ENCODE results near the gene RBM33. TPM values are rescaled to one million over a fixed set of nuclear protein-coding genes. Genes with fewer than 3 reads are reported as not detected.

RBM33 gene
- total and polyA plus RNA-seq, 2 of the 13 experiments (the other 11 are each of a cell fraction or from before 2014, with no cell fraction given), result 12.4 to 28.9 TPM

DNA sequence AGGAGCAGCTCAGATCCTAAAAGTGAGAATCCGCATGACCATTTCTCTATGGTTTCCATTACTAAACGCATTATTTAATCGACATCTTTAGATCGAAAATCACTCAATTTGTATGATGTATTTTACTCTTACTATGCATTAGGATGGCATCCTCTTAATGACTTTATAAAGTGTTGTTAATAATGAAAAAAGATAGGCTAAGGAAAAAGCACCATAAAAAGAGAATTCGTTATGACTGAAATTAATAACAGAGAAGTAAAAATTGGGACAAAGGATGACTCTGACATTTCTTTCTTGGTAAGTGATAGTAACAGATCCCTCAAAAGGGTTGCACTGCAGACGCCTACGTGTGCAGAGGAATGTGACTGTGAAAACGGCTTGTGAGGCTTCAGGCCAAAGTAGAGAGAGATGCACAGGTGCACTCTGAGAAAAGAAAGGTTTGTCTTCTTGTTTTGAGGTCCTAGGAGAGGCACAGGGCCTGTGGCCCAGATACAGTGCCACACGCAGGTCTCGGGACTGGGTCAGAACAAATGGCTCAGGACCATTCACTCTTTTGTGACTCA, 23.0 kb upstream of the RBM33 start (continued):
- TF ChIP-seq, protein P1, sequence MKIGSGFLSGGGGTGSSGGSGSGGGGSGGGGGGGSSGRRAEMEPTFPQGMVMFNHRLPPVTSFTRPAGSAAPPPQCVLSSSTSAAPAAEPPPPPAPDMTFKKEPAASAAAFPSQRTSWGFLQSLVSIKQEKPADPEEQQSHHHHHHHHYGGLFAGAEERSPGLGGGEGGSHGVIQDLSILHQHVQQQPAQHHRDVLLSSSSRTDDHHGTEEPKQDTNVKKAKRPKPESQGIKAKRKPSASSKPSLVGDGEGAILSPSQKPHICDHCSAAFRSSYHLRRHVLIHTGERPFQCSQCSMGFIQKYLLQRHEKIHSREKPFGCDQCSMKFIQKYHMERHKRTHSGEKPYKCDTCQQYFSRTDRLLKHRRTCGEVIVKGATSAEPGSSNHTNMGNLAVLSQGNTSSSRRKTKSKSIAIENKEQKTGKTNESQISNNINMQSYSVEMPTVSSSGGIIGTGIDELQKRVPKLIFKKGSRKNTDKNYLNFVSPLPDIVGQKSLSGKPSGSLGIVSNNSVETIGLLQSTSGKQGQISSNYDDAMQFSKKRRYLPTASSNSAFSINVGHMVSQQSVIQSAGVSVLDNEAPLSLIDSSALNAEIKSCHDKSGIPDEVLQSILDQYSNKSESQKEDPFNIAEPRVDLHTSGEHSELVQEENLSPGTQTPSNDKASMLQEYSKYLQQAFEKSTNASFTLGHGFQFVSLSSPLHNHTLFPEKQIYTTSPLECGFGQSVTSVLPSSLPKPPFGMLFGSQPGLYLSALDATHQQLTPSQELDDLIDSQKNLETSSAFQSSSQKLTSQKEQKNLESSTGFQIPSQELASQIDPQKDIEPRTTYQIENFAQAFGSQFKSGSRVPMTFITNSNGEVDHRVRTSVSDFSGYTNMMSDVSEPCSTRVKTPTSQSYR (CRISPR knock-in tag; IDR thresholded peaks at IDR 0.05; ENCODE audit: borderline replicate concordance), result no peak
- no peak for TF ChIP-seq STAG1 (CRISPR knock-in tag; IDR thresholded peaks at IDR 0.05)
- no peak for TF ChIP-seq NFKBIZ (CRISPR knock-in tag; IDR thresholded peaks at IDR 0.05)
- no peak for TF ChIP-seq SP2 (CRISPR knock-in tag; IDR thresholded peaks at IDR 0.05)
- TF ChIP-seq, protein P2, sequence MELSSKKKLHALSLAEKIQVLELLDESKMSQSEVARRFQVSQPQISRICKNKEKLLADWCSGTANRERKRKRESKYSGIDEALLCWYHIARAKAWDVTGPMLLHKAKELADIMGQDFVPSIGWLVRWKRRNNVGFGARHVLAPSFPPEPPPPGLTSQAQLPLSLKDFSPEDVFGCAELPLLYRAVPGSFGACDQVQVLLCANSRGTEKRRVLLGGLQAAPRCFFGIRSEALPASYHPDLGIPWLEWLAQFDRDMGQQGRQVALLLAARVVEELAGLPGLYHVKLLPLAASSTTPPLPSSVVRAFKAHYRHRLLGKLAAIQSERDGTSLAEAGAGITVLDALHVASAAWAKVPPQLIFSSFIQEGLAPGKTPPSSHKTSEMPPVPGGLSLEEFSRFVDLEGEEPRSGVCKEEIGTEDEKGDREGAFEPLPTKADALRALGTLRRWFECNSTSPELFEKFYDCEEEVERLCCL (CRISPR knock-in tag; IDR thresholded peaks at IDR 0.05; ENCODE audit: borderline replicate concordance), result no peak
- TF ChIP-seq POLR2AphosphoS5 (IDR thresholded peaks at IDR 0.05; ENCODE audit: low read depth, low read length), result no peak
- TF ChIP-seq MAFG (CRISPR knock-in tag; IDR thresholded peaks at IDR 0.05), result no peak
- no peak for TF ChIP-seq ZNF383 (CRISPR knock-in tag; IDR thresholded peaks at IDR 0.05; ENCODE audit: borderline replicate concordance)
- TF ChIP-seq DNMT3B (CRISPR knock-in tag; conservative IDR thresholded peaks at IDR 0.05), result no peak
- TF ChIP-seq, protein P3, sequence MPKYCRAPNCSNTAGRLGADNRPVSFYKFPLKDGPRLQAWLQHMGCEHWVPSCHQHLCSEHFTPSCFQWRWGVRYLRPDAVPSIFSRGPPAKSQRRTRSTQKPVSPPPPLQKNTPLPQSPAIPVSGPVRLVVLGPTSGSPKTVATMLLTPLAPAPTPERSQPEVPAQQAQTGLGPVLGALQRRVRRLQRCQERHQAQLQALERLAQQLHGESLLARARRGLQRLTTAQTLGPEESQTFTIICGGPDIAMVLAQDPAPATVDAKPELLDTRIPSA (CRISPR knock-in tag; IDR thresholded peaks at IDR 0.05; ENCODE audit: borderline replicate concordance), result no peak
- no peak for TF ChIP-seq KDM6A (CRISPR knock-in tag; IDR thresholded peaks at IDR 0.05; ENCODE audit: low read depth)
- TF ChIP-seq ZNF572 (CRISPR knock-in tag; IDR thresholded peaks at IDR 0.05), result no peak
- no peak for TF ChIP-seq ZNF17 (CRISPR knock-in tag; IDR thresholded peaks at IDR 0.05)
